ENCODE measurements around the gene STXBP6. TPM values are rescaled to one million over a fixed set of nuclear protein-coding genes. Genes with fewer than 3 reads are reported as not detected.

STXBP6 gene
- total RNA-seq, 1 experiment from 2014 or later = 0.27 TPM

GRCh38 chr14:24875991-24876878, 173.7 kb downstream of the STXBP6 start:
- Histone ChIP-seq H2AFZ (ENCODE audit: low read depth, low read length, poor library complexity, severe bottlenecking) (no peak overlapping the region), H3K27me3 (ENCODE audit: insufficient read depth, low read length) (no peaks in the 10 kb centered on the region), H3K9me3 (ENCODE audit: control insufficient read depth in 1 of 2, insufficient read depth in 1 of 2, low read depth in 1 of 2, low read length in 2 of 2) (peaks cover 0 to 12% of the 10 kb centered on the region in 2 experiments; a peak in 2 of 4 replicates), H3K9me2 (ENCODE audit: insufficient read depth) (no peaks in the 10 kb centered on the region), H3K9ac (ENCODE audit: low read length) (no peak overlapping the region), H3K27ac (ENCODE audit: low read depth, low read length) (no peak overlapping the region), H3K79me2 (ENCODE audit: insufficient read depth, low read length) (no peaks in the 10 kb centered on the region), H3K4me3 (replicated peaks in 1 of 2; ENCODE audit: low read depth in 1 of 2, low read length in 2 of 2) (no peak overlapping the region), H3K4me1 (ENCODE audit: control insufficient read depth in 1 of 2, insufficient read depth in 2 of 2, low read length in 2 of 2) (no peaks in the 10 kb centered on the region), H4K20me1 (ENCODE audit: insufficient read depth) (no peaks in the 10 kb centered on the region), H3K4me2 (ENCODE audit: low read length) (no peak overlapping the region), H3K36me3 (ENCODE audit: control insufficient read depth in 1 of 2, insufficient read depth in 2 of 2, low read length in 2 of 2) (no peaks in the 10 kb centered on the region)
- CTCF ChIA-PET = no interaction called here
- intact Hi-C loops (cut with micrococcal nuclease) = no loop called here
- RAD21 ChIA-PET (ENCODE audit: low non-redundant PET in 1 of 2, low total read pairs in 2 of 2, uncharacterized antibody in 2 of 2, unreplicated experiment in 2 of 2) = no interaction called here
- no peak for TF ChIP-seq ZFX (IDR thresholded peaks at IDR 0.05)
- no peak for TF ChIP-seq POLR2AphosphoS5 (IDR thresholded peaks at IDR 0.05; ENCODE audit: low read depth, low read length)
- TF ChIP-seq ELF1 (IDR thresholded peaks at IDR 0.05; ENCODE audit: borderline replicate concordance, low read depth) = no peak
- no peak for TF ChIP-seq ZNF274 (IDR thresholded peaks at IDR 0.05; ENCODE audit: low read depth, low read length)
- TF ChIP-seq ZBTB33 (IDR thresholded peaks at IDR 0.05; ENCODE audit: extremely low read depth, insufficient replicate concordance, low read length) = no peak
- no peak for TF ChIP-seq CBX3 (IDR thresholded peaks at IDR 0.05; ENCODE audit: low read depth)
- TF ChIP-seq MAX (IDR thresholded peaks at IDR 0.05) = no peak
- TF ChIP-seq CEBPB (IDR thresholded peaks at IDR 0.05; ENCODE audit: low read depth) = no peak
- no peak for TF ChIP-seq REST (IDR thresholded peaks at IDR 0.05; ENCODE audit: low read depth)
- no peak for DNase-seq (ENCODE audit: low read depth, low spot score)
- BruUV-seq (replicated peaks) = no TSS peak
- no peak for ATAC-seq
- POLR2A ChIA-PET = no interaction called here

Measured in HCT116 (cell line).